ENCODE results near the gene WDR87.

DNA sequence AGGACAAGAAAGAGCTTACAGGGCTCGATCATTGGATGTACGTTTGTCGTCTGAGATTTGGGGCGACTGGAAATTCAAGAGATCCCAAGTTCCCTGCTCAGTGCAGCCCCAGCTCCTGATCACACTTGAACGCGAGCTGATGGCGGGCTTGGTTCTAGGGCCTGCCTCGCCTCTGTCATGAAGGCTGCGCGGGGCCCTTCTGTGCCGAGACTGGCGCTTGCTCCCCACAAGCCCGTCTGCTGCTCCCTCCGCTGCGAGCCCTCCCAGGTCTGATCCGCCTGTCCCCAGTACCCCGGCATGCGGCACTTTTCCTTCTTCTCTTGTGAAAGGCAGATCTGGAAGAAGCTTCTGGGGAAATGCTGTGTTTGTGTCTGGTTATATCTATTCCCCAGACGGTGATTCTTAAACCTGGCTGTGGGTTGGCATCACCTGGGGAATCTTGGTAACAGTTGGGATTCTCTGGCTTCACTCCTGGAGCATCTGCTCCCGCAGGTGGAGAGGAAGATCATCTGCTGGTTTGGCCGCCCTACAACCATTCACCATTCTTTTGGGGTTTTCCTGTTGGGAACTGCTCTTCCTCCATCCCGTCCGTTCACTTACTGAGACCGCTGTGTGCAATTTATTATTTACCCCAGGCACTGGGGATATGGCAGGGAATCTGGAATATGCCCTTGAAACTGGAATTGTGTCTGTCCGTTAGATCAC is 44.2 kb upstream of the WDR87 start:
- TF ChIP-seq, protein P1, sequence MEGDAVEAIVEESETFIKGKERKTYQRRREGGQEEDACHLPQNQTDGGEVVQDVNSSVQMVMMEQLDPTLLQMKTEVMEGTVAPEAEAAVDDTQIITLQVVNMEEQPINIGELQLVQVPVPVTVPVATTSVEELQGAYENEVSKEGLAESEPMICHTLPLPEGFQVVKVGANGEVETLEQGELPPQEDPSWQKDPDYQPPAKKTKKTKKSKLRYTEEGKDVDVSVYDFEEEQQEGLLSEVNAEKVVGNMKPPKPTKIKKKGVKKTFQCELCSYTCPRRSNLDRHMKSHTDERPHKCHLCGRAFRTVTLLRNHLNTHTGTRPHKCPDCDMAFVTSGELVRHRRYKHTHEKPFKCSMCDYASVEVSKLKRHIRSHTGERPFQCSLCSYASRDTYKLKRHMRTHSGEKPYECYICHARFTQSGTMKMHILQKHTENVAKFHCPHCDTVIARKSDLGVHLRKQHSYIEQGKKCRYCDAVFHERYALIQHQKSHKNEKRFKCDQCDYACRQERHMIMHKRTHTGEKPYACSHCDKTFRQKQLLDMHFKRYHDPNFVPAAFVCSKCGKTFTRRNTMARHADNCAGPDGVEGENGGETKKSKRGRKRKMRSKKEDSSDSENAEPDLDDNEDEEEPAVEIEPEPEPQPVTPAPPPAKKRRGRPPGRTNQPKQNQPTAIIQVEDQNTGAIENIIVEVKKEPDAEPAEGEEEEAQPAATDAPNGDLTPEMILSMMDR (IDR thresholded peaks at IDR 0.05; ENCODE audit: borderline replicate concordance, extremely low read depth, low read length, poor library complexity, severe bottlenecking), result no peak
- no peak for TF ChIP-seq EZH2 (IDR thresholded peaks at IDR 0.05; ENCODE audit: borderline replicate concordance, low read depth, low read length, severe bottlenecking)
